WTC11 (cell line): ENCODE data around the gene ANKRD50. TPM values are rescaled to one million over a fixed set of nuclear protein-coding genes. Genes with fewer than 3 reads are reported as not detected.

Source experiments
- ATAC-seq: fragments of 200-7000 bp; cut with Tn5 transposase; 2 replicates; pipeline ENCODE4 v1.10.0; 2021; ENCODE audit warnings: mild to moderate bottlenecking, moderate library complexity
- CTCF ChIA-PET: fragments of 300-600 bp; sonication (Branson Sonifier 250); formaldehyde crosslinking; loops from one replicate; lab custom pipeline; 2021; ENCODE audit warnings: antibody characterized with exemption; lab: Charles Lee
- POLR2A ChIA-PET: fragments of 350-600 bp; sonication (Branson Sonifier 250); formaldehyde crosslinking; loops from one replicate; lab custom pipeline; 2021; ENCODE audit warnings: antibody characterized with exemption; lab: Charles Lee
- DNase-seq: peaks from one replicate; pipeline ENCODE4 v3.0.0; 2021; ENCODE audit warnings: low spot score
- H3K27ac Mint-ChIP-seq: 2 replicates; pipeline ENCODE4 v1.8.0; 2021; ENCODE audit warnings: mixed read lengths
- H3K27me3 Mint-ChIP-seq: 2 replicates; pipeline ENCODE4 v1.8.0; 2021; ENCODE audit warnings: low read depth, mild to moderate bottlenecking, moderate library complexity, mixed read lengths
- H3K36me3 Mint-ChIP-seq: 2 replicates; pipeline ENCODE4 v1.8.0; 2021; ENCODE audit warnings: mixed read lengths
- H3K4me1 Mint-ChIP-seq: 2 replicates; pipeline ENCODE4 v1.8.0; 2022; ENCODE audit warnings: mixed read lengths
- H3K4me3 Mint-ChIP-seq: 2 replicates; pipeline ENCODE4 v1.8.0; 2021; ENCODE audit warnings: mild to moderate bottlenecking, moderate library complexity, mixed read lengths
- H3K9me3 Mint-ChIP-seq: 2 replicates; pipeline ENCODE4 v1.8.0; 2021; ENCODE audit warnings: mixed read lengths
- AFF4 ChIP-seq: sonication (generic); formaldehyde crosslinking; IDR thresholded peaks from 2 replicates; pipeline ENCODE4 v1.8.1; 2023; ENCODE audit warnings: mild to moderate bottlenecking, missing genetic modification reagents, borderline replicate concordance
- ATF1 ChIP-seq: sonication (generic); formaldehyde crosslinking; IDR thresholded peaks from 2 replicates; pipeline ENCODE4 v1.8.1; 2023; ENCODE audit warnings: mild to moderate bottlenecking, moderate library complexity, missing genetic modification reagents
- ATF3 ChIP-seq: sonication (generic); formaldehyde crosslinking; conservative IDR thresholded peaks from 2 replicates; pipeline ENCODE4 v1.8.1; 2022; ENCODE audit warnings: mild to moderate bottlenecking, missing genetic modification reagents
- CREB1 ChIP-seq: sonication (generic); formaldehyde crosslinking; IDR thresholded peaks from 2 replicates; pipeline ENCODE4 v1.8.0; 2023; ENCODE audit warnings: mild to moderate bottlenecking, missing genetic modification reagents
- CTCF ChIP-seq: fragments of 200-600 bp; IDR thresholded peaks from 2 replicates; pipeline ENCODE4 v1.8.0; 2022; ENCODE audit warnings: antibody characterized with exemption
- GABPB1 ChIP-seq: sonication (generic); formaldehyde crosslinking; IDR thresholded peaks from 2 replicates; pipeline ENCODE4 v1.8.1; 2023; ENCODE audit warnings: mild to moderate bottlenecking, missing genetic modification reagents
- MAX ChIP-seq: sonication (generic); formaldehyde crosslinking; IDR thresholded peaks from 2 replicates; pipeline ENCODE4 v1.8.0; 2022; ENCODE audit warnings: mild to moderate bottlenecking, missing genetic modification reagents
- MLX ChIP-seq: sonication (generic); formaldehyde crosslinking; IDR thresholded peaks from 2 replicates; pipeline ENCODE4 v1.8.1; 2023; ENCODE audit warnings: mild to moderate bottlenecking, missing genetic modification reagents, moderate library complexity
- NFE2L1 ChIP-seq: sonication (generic); formaldehyde crosslinking; IDR thresholded peaks from 2 replicates; pipeline ENCODE4 v1.8.1; 2023; ENCODE audit warnings: missing genetic modification reagents
- PREB ChIP-seq: sonication (generic); formaldehyde crosslinking; IDR thresholded peaks from 2 replicates; pipeline ENCODE4 v1.8.1; 2022; ENCODE audit warnings: mild to moderate bottlenecking, missing genetic modification reagents, moderate library complexity, borderline replicate concordance
- RELA ChIP-seq: sonication (generic); formaldehyde crosslinking; IDR thresholded peaks from 2 replicates; pipeline ENCODE4 v1.8.1; 2022; ENCODE audit warnings: missing genetic modification reagents, mild to moderate bottlenecking, borderline replicate concordance
- RORB ChIP-seq: fragments of 250-450 bp; sonication (Bioruptor Pico); IDR thresholded peaks from 2 replicates; pipeline ENCODE4 v1.9.0; 2021; ENCODE audit warnings: mild to moderate bottlenecking
- USF1 ChIP-seq: sonication (generic); formaldehyde crosslinking; IDR thresholded peaks from 2 replicates; pipeline ENCODE4 v1.8.0; 2022; ENCODE audit warnings: mild to moderate bottlenecking, missing genetic modification reagents
- ZBTB21 ChIP-seq: sonication (generic); formaldehyde crosslinking; IDR thresholded peaks from 2 replicates; pipeline ENCODE4 v1.8.1; 2023; ENCODE audit warnings: mild to moderate bottlenecking, missing genetic modification reagents, borderline replicate concordance
- ZNF121 ChIP-seq: sonication (generic); formaldehyde crosslinking; IDR thresholded peaks from 2 replicates; pipeline ENCODE4 v1.8.0; 2023; ENCODE audit warnings: missing genetic modification reagents
- ZNF138 ChIP-seq: sonication (generic); formaldehyde crosslinking; conservative IDR thresholded peaks from 2 replicates; pipeline ENCODE4 v1.8.1; 2022; ENCODE audit warnings: mild to moderate bottlenecking, moderate library complexity, missing genetic modification reagents
- ZNF281 ChIP-seq: sonication (generic); formaldehyde crosslinking; IDR thresholded peaks from 2 replicates; pipeline ENCODE4 v1.8.0; 2023; ENCODE audit warnings: mild to moderate bottlenecking, missing genetic modification reagents
- total RNA-seq: library from RNA; stranded (reverse); gene quantifications from 3 replicates; pipeline ENCODE4 v1.2.3, GENCODE V29; 2021

The ANKRD50 gene
- total RNA-seq, 1 experiment from 2014 or later = 18.4 TPM

- TF ChIP-seq ZNF281 (no peak), ATF1 (no peak)
Observed at GRCh38 chr4:124694306-124694705, 18.2 kb downstream of the ANKRD50 start (continued).

- H3K9me3 Mint-ChIP-seq = peaks cover 24% of the 10 kb centered on the region
- H3K27me3 Mint-ChIP-seq = no peaks in the 10 kb centered on the region
- TF ChIP-seq ZNF121 (no peak), ATF3 (CRISPR knock-in tag) (no peak), CREB1 (CRISPR knock-in tag) (no peak), ZBTB21 (CRISPR knock-in tag) (no peak), USF1 (CRISPR knock-in tag) (no peak), PREB (no peak), AFF4 (CRISPR knock-in tag) (no peak), RELA (no peak), GABPB1 (no peak), ZNF138 (CRISPR knock-in tag) (no peak), ZNF281 (no peak), NFE2L1 (CRISPR knock-in tag) (no peak), RORB (CRISPR knock-in tag) (no peak), MAX (CRISPR knock-in tag) (no peak), CTCF (no peak), MLX (no peak)
- peaks cover 47% of the 10 kb centered on the region for H3K4me1 Mint-ChIP-seq
- POLR2A ChIA-PET = no interaction called here
- CTCF ChIA-PET = no interaction called here
- H3K4me3 Mint-ChIP-seq = no peak overlapping the region
- DNase-seq (no peak), ATAC-seq (no peak)
- H3K36me3 Mint-ChIP-seq = peaks cover 37% of the 10 kb centered on the region
- peak overlapping the region; percentile 71; the same call in 1 of the 2 replicates for H3K27ac Mint-ChIP-seq
Observed at GRCh38 chr4:124691801-124692200, 20.7 kb downstream of the ANKRD50 start.
